Inferior parietal cortex (tissue), 1 donor: Measurements from ENCODE around the gene SOWAHA.

Experiments
- DNase-seq: peaks from one replicate; pipeline ENCODE4 v3.0.0-alpha.2; 2016; ENCODE audit errors: extremely low spot score

SOWAHA gene

DNA sequence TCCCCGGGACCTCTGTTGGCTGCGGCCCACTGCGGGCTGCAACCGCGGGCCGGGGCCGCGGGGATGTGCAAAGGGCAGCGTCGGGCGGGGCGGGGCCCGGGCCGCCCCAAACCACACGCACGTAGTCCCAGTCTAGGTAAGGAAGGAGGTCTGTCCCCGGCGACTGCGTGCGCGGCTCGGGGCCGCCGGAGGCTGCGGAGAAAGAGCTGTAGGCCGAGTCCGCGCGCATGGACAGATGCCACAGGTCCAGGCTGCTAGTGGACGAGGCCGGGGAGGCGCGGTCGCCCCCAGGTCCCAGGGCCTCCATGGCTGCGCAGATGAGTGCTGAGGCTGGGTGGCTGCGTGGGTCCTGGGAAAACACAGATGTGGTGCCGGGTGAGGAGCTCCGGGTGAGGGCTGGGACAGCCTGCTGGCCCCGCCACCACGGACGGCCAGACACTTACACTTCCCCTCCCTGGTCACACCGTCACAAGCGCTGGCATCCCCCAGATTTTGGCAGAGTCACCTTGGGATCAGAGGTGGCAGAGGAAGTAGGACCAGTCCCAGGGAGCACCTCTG is 12.8 kb downstream of the SOWAHA start:
- no peak for DNase-seq

DNA sequence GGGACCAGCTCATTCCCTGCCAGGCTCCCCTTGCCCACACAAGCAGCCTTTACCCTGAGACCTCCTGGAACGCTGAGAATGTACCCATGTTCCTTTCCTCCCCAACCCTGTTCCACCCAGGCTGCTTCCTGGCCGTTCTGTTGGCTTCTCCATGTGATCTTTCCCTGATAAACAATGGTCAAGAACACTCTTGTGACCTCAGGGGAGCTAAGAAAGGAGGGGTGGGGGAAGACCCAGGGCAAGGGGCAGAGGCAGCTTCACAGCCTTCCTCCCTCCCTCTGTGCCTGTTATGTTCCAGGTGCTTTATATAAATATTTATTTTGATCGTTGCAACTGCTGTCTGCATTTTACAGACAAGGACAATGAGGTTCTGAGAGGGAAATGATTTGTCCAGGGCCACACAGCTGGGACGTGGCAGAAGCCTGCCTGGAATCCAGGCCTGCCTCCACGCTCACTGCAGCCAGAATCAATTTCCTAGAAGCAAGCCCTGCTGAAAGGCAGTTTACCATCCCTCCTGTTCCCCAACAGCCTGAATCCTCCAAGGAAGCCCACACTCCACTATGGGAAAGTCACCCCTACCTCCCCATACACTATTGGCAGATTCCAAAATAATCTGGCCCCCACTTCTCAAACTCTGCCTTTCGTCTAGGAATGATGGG is 13.5 kb downstream of the SOWAHA start:
- no peak for DNase-seq

DNA sequence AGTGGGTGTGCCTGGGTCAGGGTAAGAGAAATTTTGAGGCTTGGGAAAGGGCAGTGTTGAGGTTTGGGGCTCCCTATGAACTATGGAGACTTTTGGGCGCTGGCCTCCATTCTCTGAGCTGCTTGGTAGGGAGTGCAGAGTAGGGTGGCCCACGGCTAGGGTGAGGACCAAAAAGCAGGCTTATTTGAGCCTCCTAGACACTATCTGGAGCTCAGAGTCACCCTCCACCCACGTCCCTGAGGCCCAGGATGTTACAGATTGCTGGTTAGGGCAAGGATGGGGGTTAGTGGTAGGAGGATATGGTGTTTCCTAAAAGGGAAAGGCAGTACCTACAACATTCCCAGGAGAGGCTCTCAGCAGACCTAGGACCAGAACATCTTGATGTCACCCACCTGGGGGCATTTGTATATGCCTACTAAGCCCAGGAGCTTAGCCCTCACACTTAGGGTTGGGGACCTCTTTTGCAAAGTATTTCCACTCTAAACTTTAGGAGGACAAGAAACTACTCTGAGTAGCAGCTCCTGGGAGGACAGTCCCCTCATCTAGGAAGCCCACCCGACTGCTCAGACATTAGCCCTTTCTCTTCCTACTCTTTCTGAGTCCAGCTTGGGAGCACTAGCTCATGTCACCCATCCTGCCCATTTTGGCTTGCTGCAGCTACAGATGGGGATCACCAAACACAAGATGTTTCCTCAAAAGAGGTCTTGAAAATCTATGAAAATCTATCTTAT is 15.0 kb downstream of the SOWAHA start:
- DNase-seq, result no peak

DNA sequence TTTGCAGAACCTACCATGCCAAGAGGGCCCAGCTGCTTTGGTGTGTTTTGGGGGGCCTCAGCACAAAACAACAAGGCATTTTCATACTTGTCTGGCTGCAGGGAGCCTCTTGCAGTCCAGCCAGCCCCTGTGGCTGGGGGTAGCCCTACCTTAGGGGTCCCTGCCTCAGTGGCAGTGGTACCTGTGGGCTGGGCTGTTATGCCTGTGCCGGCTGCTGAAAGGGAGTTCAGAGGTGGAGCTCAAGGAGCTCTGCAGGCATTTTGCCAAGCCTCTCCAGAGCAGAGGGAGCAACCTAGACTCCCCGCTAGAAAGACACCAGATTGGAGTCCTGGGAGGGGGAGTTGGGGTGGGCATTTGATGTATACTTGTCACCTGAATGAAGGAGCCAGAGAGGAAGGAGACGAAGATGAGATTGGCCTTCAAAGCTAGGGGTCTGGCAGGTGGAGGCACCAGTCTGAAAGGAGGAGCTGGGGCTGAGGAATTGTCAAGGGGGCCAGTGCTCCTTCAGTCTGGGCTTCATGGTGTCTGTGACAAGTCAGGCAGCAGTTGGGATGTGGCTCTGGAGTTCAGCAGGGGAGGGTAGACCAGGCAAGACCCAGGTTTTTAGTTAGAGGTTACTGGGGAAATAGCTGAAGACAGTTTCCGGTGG is 15.9 kb downstream of the SOWAHA start:
- DNase-seq, result no peak

DNA sequence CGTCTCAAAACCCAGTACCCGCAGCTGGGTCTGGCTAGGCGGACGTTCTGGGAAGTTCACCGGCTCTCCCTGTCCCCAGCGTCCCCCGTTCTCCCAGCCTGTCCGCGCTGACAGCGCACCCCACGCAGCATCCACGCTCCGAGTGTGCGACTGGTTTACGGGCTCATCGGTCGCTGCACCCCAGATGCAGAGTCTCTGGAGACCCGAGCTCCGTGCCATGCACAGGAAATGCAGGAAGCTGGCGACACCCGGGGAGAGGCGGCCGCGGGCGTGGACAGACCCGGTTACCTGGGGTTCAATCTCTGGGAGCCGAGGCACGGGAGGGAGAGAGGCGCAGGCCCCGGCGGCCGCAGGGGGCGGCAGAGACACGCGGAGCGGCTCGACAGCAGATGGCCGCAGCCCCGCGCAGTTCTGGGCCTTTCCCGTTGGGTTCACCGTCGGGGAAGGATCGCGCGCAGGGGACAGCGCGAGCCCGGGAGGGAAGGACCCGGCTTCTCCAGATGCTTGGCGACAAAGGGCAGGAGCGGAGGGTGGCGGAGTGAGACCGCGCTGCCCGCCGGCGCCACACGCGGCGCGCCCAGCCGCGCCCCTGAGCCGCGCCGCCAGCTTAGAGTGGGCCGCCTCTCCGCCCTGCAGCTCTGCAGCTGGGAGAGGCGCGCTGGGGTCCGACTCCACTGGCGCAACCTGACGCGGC is 16.8 kb downstream of the SOWAHA start:
- no peak for DNase-seq

DNA sequence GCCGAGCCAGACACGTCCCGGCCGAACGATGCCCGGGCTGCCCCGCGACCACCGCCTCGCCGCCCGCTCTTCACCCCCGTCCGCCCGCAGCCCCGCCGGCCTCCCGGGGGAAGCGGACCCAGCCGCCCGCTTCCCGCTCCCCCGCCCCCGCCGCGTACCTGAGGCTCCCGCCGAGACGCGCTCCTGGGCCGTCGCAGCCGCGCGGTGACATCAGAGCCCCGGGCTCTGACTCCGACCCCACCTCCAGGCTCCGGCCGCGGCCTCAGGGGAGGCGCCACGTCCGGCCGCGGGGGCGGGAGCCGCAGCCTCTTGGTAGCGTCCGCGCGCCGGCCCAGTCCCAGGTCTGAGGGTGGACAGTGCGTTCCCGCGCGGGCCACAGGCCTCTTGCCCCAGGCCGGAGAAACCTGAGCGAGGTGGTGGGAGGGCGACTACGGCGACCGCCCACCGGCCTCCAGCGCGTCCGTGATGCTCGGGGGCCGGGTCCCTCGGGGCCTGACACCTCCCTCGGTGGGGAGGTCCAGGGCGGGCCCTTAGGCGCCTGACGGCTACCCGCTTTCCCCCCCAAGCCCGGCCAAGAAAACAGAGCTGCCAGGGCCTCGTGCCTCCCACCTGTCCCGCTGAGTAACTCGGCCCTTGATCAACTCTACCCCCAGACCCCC is 17.5 kb downstream of the SOWAHA start, which contains the start of gene SHROOM1:
Gene SHROOM1 (minus strand): TSS at position 212 of the 659 bp plus-strand sequence. CDS start 4,507 bp downstream, outside the sequence.
- no peak for DNase-seq

DNA sequence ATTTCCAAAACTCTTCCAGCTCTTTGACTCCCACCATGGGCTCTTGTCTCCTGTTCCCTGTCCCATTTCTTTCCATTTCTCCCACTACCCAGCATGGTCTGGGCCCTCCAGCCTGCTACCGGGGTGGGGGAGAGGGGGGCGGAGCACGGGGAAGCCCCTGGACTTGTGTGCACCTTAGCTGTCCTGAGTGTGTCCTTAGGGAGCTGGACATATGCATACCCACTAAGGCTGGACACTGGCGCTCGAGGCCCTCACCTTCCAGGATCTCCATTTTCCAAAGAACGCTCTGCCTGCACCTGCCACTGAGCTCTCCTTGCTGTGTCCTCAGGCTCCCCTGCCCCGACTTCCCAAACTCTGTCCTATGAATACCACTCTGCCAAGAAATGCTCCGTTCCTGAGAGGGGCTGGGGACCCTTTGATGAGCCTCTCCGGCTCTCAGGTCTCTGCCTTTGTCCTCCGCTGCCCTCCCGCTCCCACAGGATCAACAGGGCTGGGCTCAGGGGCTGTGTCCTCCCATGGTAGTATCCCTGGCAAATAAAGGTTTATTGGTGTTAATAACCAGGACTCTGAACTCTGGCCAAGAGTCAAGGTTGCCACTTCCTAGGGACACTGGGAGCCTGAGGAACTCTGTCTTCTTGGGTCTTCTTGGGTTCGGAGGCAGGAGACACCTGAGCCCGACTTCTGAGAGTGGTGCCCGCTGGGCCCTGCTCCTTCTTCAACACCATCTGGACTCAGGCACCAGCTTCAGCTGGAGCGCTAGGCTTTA is 18.2 kb downstream of the SOWAHA start:
- no peak for DNase-seq

DNA sequence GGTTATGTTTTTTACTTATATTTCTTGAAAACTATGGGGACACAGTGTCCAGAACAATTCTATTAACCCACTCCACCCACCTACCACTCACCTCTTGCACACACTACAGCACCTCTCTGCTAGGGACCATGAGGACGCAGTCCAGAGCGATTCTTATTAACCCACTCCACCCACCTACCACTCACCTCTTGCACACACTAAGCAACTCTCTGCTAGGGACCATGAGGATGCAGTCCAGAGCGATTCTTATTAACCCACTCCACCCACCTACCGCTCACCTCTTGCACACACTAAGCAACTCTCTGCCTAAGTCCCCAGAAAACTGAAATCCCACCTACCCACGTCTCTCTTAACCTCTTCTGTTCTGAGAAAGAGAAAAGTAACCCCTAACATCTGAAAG is 19.5 kb downstream of the SOWAHA start:
- no peak for DNase-seq

DNA sequence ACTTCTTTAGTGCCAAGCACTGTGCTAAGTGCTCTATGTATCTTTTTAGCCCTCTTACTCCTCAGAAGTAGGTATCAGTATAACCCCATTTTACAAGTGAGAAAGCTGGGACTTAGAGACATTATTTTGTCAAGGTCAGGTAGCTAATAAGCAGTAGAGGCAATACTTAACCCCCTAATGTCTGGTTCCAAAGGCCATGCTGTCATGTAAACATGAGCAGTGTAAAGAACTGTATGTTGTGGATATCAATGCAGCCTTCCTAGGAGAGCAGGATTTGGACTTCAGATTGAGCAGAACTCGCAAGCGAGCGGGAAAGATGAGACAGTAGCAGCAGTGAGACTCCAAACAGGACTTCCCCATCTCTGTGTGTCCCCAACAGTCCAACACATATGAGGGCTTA is 21.0 kb downstream of the SOWAHA start:
- no peak for DNase-seq

DNA sequence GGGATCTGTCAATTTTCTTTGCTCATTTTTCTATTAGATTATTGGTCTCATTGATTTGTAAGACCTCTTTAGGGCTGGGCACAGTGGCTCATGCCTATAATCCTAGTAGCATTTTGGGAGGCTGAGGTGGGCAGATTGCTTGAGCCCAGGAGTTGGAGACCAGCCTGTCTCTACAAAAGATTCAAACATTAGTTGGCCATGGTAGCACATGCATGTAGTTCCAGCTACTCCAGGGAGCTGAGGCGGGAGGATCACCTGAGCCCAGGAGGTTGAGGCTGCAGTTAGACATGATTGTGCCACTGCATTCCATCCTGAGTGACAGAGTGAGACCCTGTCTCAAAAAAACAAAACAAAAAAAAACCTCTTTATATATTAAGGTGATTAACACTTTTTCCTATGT is 23.8 kb downstream of the SOWAHA start:
- no peak for DNase-seq

DNA sequence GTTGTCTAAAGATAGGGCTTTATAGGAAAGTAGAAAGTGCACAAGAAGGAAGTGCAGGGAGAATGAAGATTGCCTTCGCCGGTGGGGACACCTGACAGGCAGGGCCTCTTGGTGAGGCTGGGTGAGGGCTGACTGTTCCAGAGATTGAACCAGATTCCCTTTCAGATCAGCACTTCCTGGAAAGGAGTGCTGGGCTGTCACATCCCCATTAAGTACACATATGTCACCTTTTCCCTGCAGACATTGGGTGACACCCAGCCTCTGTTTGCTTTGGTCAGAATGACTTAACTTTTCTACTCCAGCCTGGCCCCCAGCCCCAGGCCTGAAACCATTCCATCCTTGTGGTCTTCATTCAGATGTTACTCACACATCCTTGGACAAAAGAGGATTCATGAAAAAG is 24.8 kb downstream of the SOWAHA start:
- DNase-seq, result no peak

DNA sequence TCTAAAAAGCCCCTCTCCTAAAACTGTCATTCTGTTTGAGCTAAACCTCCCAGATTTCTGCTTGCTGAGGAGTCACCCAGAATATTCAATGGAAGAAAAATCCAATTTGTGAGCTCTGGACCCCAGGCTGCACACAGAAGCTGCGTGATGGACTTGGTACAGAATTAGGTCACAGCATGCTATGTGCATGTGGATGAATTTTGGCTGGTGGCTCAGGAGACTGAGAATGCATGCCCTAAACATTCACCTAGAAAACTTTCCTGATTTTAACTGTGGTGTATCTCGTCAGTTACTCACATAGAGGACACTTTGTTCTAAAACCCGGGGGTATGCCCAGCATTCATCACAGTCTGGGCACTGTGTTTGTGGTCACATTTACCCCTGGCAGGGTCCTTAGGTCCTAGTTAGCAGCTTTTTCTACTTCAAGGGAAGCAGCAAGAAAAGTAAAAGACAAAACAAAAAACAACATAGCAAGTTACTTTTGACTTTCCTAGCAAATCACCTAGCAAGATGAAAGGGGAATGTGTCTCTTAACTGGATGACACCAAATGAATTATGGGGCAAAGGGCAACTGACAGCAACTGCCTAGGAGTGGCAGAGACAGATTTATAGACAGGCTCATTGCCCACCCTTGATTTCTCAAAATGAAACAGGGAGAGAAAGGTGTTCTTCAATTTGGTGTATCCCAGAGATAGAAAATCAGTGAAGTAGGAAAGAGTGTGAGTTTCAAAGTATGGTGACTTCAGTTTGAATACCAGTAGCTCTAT is 25.6 kb downstream of the SOWAHA start:
- no peak for DNase-seq

DNA sequence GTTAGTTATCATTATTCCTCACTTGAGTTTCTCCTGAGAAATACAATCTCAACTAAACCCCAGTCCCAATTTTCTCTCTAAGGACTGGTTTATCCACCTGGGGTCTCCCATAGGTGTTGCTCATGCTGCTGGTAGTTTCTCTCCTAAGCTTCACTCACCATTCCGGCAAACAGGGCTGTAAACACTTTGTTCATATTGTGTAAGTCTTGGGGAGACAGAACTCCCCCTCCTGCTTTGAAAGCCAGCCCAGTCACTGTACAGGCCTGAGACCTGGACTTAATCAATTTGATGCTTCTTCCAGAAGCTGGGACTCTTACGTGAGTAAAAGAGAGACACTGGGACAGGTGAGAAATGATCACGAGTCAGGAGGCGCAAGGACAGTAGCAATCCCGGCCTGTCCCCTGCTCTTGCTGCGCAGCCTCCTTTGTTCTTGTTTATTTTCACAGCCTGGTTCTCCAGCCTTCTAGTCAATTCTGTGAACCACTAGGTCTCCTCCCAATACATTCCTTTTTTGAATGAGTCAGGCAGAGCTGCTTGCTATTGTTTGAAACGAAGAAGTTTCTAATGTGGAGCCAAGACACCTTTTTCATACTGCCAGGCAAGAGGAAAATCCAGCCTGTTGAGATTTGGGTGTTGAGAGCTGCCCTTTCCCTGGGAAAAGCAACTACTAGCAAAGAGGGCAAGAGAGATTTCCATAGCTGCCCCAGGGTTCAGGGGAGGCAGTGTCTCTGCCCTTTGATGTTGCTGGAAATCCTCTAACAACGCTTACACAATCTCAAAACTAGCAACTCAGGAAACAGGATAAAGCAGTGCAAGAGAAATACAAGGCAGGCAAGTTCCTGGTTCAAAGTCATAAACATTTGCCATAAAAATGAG is 26.6 kb downstream of the SOWAHA start:
- DNase-seq, result no peak

DNA sequence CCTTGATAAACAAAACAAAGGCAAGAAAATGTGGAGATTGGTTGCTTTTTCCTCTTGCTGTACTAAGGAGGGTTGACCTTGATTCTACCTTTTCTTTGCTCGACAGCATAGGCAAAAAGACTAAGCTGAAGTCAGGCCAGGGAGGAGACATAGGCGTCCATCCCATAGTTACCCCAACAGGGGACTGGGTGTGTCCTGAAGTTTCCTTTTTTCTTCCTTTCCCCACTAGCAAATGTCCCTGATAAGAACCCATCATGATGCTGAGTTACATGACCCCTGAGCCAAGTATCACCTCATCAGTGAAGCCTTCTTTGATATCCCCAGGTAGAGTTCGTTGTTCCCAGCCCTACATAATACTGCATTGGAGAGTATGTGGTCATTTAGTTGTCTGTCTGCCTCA is 27.2 kb downstream of the SOWAHA start:
- no peak for DNase-seq

DNA sequence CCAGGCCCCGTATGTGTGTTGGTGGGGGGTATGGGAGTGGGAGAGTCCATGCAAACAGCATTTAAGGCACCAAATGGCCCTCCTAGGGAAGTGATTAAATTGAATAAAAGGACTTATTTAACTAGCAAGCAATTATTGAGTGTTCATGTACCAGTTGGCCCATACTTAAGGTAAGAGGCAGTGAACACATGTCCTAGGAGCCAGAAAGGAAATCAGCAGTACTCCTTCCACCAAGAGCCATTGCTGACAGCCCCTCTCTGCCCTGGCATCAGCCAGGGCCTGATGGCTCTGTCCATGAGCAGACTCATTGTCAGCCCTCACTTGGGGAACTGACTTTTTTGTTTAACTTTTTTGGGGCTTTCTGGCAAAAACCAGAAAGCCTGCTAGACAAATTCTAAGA is 27.8 kb downstream of the SOWAHA start:
- no peak for DNase-seq

DNA sequence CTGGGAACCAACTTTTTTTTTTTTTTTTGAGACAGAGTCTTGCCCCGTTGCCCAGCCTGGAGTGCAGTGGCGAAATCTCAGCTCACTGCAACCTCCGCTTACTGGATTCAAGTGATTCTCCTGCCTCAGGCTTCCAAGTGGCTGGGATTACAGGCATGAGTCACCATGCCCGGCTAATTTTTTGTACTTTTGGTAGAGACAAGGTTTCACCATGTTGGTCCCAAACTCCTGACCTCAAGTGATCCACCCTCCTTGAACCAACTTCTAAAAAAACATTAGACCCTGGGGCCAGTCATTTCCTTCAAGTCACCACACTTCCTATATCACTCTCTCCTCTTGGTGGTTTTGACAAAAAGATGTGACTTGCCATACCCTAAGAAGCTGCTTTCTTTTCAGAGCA is 28.2 kb downstream of the SOWAHA start:
- no peak for DNase-seq

DNA sequence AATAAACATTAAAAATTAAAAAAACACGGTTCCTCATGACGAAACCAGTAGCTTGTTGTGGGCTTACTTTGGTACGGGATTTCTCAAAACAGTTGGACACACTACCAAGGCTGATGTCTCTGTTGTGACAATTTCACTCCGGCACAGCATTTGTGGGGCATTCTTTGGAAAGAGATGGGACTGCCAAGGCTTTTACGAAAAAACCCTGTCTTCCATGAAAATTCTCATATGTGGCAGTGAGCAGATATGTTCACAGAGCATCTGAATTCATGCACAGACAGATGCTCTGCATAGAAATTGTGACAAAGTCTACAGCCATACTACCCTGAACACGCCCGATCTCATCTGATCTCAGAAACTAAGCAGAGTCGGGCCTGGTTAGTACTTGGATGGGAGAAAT is 35.2 kb downstream of the SOWAHA start:
- no peak for DNase-seq

DNA sequence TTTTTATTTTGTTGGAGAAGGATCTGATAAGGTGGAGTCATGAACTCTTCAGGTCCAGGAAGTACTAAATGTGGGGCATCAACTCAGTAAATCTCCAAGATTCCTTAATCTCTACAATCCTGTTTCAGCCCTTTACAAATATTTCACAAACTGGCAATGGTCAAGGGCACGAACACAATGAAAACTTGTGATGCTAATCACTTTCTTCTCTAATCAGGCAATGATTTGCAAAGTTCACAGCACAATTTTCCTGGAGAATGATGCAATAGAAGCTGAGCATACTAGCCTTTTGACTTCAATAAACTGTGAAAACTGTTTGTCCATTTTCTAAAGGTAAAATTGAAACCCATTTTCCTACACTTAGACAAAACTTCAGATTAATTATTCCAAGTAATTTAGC is 36.2 kb downstream of the SOWAHA start:
- DNase-seq, result no peak

DNA sequence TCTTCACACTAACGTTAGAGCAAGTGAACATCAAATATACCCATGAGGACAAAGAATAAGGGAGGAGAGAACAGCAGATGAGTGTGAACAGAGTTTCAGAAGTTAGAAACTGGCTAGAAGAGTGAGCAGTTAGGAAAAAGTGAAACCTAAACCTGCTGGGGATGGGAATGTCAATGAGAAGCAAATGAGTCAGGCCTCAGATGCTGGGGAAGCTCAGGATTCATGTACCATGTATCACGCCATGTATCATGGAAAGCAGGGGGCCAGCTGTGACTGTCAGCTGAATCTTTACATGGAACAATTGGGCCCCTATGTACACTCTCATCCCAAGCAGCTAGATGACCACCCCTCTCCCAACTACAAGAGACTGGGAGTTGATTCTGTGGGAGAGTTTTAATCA is 37.0 kb downstream of the SOWAHA start:
- DNase-seq, result no peak
